Neural crest cell (in vitro differentiated cells): ENCODE measurements around the gene NPC2. TPM values are rescaled to one million over a fixed set of nuclear protein-coding genes. Genes with fewer than 3 reads are reported as not detected.

Source experiments
- DNase-seq: peaks from one replicate; pipeline ENCODE4 v3.0.0; 2021; ENCODE audit warnings: low read depth, mixed read lengths, low spot score
- H3K27ac Mint-ChIP-seq: one replicate; pipeline ENCODE4 v1.8.0; 2021; ENCODE audit warnings: mild to moderate bottlenecking, mixed read lengths; ENCODE audit not compliant: unreplicated experiment
- H3K27me3 Mint-ChIP-seq: 2 replicates; pipeline ENCODE4 v1.8.0; 2021; ENCODE audit warnings: low read depth, mild to moderate bottlenecking, mixed read lengths
- H3K36me3 Mint-ChIP-seq: 2 replicates; pipeline ENCODE4 v1.8.0; 2021; ENCODE audit warnings: low read depth, mild to moderate bottlenecking, mixed read lengths
- H3K4me1 Mint-ChIP-seq: 2 replicates; pipeline ENCODE4 v1.8.0; 2021; ENCODE audit warnings: mixed read lengths
- H3K4me3 Mint-ChIP-seq: one replicate; pipeline ENCODE4 v1.8.0; 2021; ENCODE audit warnings: mild to moderate bottlenecking, mixed read lengths
- H3K9me3 Mint-ChIP-seq: 2 replicates; pipeline ENCODE4 v1.8.0; 2021; ENCODE audit warnings: mixed read lengths
- total RNA-seq: library from RNA; stranded (reverse); gene quantifications from 2 replicates; pipeline ENCODE4 v1.2.1, GENCODE V29; 2021
- TF ChIP-seq, protein P1 (sequence below): fragments of 200-600 bp; sonication (generic); conservative IDR thresholded peaks from 2 replicates; pipeline ENCODE4 v1.5.0; 2021; ENCODE audit warnings: antibody characterized with exemption, mild to moderate bottlenecking

The NPC2 gene
- total RNA-seq, 1 donor from 2014 or later, result 108 TPM

DNA sequence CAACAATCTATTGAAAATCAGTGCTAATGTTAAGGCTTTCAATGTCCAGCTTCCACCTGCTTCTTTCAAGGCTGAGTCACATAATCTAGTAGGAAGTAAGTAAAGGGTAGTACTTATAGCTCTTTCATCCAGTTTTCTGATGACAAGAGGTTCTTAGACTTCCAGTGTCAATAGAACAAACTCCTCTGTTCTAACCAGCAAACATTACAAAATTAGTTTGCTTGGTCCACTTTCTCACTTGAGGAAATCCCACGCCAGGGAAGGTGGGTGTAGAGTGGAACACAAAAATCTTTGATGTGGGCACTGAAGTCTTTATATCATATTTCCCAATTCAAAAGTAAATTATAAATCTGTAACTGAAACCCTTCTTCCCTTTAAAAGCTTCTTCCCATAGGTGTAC lies 2.6 kb downstream of the NPC2 start:
- Mint-ChIP-seq H3K4me3 (peak overlapping the region; percentile 29), H3K9me3 (no peaks in the 10 kb centered on the region), H3K27me3 (no peaks in the 10 kb centered on the region), H3K36me3 (no peaks in the 10 kb centered on the region), H3K4me1 (peaks cover 19% of the 10 kb centered on the region), H3K27ac (no peak overlapping the region)
- TF ChIP-seq, protein P1, sequence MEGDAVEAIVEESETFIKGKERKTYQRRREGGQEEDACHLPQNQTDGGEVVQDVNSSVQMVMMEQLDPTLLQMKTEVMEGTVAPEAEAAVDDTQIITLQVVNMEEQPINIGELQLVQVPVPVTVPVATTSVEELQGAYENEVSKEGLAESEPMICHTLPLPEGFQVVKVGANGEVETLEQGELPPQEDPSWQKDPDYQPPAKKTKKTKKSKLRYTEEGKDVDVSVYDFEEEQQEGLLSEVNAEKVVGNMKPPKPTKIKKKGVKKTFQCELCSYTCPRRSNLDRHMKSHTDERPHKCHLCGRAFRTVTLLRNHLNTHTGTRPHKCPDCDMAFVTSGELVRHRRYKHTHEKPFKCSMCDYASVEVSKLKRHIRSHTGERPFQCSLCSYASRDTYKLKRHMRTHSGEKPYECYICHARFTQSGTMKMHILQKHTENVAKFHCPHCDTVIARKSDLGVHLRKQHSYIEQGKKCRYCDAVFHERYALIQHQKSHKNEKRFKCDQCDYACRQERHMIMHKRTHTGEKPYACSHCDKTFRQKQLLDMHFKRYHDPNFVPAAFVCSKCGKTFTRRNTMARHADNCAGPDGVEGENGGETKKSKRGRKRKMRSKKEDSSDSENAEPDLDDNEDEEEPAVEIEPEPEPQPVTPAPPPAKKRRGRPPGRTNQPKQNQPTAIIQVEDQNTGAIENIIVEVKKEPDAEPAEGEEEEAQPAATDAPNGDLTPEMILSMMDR, result no peak
- DNase-seq, result no peak

DNA sequence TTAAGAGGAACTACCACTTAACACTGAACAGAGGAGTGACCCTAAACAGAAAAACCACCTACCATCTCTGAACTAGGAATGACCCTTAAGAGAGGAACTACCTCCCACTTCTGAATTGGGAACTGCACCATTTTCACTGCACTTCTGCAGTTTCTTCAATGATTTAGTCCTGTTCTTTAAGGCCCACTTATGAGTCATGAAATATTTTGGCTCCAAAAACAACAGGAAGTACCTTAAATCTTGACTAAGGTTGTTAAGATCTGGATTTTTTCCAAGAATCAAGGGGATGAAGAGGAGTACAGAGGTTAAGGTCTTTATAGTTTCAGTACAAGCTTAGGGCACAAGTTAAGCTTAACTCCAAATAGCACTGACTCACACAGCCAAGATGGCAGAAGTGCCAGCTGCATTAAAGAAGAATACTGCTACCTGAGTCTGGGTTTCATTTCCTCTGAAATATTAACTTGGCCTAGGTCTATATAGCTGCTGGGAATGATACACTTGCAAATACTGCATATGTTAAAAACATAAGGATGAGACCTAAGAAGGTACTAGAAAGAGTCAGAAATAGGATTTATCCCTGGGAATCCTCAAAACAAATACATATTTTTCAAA lies 4.2 kb downstream of the NPC2 start:
- Mint-ChIP-seq H3K36me3 (no peaks in the 10 kb centered on the region), H3K27me3 (no peaks in the 10 kb centered on the region), H3K4me1 (peaks cover 4% of the 10 kb centered on the region), H3K27ac (no peak overlapping the region), H3K9me3 (no peaks in the 10 kb centered on the region), H3K4me3 (no peak overlapping the region)
- TF ChIP-seq, protein P1, result no peak
- no peak for DNase-seq

- TF ChIP-seq, protein P1, result no peak
Observed at GRCh38 chr14:74486164-74486563, 6.9 kb downstream of the NPC2 start.

GRCh38 chr14:74483321-74483720 lies 9.8 kb downstream of the NPC2 start:
- TF ChIP-seq, protein P1, result no peak
- no peaks in the 10 kb centered on the region for H3K27me3 Mint-ChIP-seq
- no peaks in the 10 kb centered on the region for H3K36me3 Mint-ChIP-seq
- no peaks in the 10 kb centered on the region for H3K9me3 Mint-ChIP-seq
- no peak overlapping the region for H3K27ac Mint-ChIP-seq
- no peaks in the 10 kb centered on the region for H3K4me1 Mint-ChIP-seq
- H3K4me3 Mint-ChIP-seq, result no peak overlapping the region
- no peak for DNase-seq

More at GRCh38 chr14:74486164-74486563, 6.9 kb downstream of the NPC2 start:
- Mint-ChIP-seq H3K27ac (no peak overlapping the region), H3K4me1 (no peaks in the 10 kb centered on the region), H3K9me3 (no peaks in the 10 kb centered on the region), H3K27me3 (no peaks in the 10 kb centered on the region), H3K36me3 (no peaks in the 10 kb centered on the region), H3K4me3 (no peak overlapping the region)
- no peak for DNase-seq

DNA sequence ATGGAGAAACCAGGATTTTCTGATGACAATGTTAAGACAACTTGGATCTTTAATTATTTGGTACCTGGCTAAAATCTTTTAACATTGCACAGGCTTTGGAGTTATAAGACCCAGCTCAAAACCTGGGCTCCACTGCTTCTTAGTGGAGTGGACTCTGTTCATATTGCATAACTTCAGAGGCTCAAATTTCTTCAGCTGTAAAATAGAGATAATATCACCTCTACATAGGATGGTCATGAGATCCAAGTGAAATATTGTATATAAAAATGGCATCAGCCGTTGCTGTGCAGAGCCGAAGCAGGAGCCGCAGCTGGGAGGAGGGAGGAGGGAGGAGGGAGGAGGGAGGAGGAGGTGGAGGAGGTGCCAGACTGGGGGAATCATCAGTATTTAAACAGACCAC lies 10.5 kb downstream of the NPC2 start:
- TF ChIP-seq, protein P1, result no peak
- H3K36me3 Mint-ChIP-seq, result no peaks in the 10 kb centered on the region
- H3K9me3 Mint-ChIP-seq, result no peaks in the 10 kb centered on the region
- no peaks in the 10 kb centered on the region for H3K27me3 Mint-ChIP-seq
- no peaks in the 10 kb centered on the region for H3K4me1 Mint-ChIP-seq
- no peak overlapping the region for H3K4me3 Mint-ChIP-seq
- DNase-seq, result no peak
- H3K27ac Mint-ChIP-seq, result no peak overlapping the region
